SK-N-MC (cell line): ENCODE results near the gene LHX3.

ENCODE experiments used
- DNase-seq: peaks from one replicate; pipeline ENCODE4 v3.0.0-alpha.2; 2011; ENCODE audit warnings: low read depth, low spot score
- H3K27ac ChIP-seq: fragments of 200-600 bp; sonication (generic); 2 replicates; pipeline ENCODE4 v1.5.1; 2016; ENCODE audit warnings: mixed run types
- H3K36me3 ChIP-seq: fragments of 200-600 bp; sonication (generic); 2 replicates; pipeline ENCODE4 v1.6.1; 2017; ENCODE audit warnings: antibody characterized with exemption, low read length, mixed read lengths; ENCODE audit not compliant: insufficient read depth
- H3K4me3 ChIP-seq: fragments of 200-600 bp; sonication (generic); 2 replicates; pipeline ENCODE4 v1.5.1; 2016
- H3K9ac ChIP-seq: fragments of 200-600 bp; sonication (generic); 2 replicates; pipeline ENCODE4 v1.8.0; 2017; ENCODE audit warnings: mixed run types, mixed read lengths; ENCODE audit not compliant: insufficient read length
- H3K9me3 ChIP-seq: fragments of 200-600 bp; sonication (generic); 2 replicates; pipeline ENCODE4 v1.6.1; 2017; ENCODE audit warnings: low read depth, mild to moderate bottlenecking, antibody characterized with exemption, low read length, moderate library complexity, mixed read lengths
- EZH2 ChIP-seq: fragments of 200-600 bp; sonication (generic); IDR thresholded peaks from one replicate; pipeline ENCODE4 v1.6.1; 2017; ENCODE audit warnings: antibody characterized with exemption
- FOXP2 ChIP-seq: optimal IDR thresholded peaks from 2 replicates; pipeline ENCODE3; 2011; ENCODE audit warnings: mild to moderate bottlenecking, moderate library complexity; ENCODE audit not compliant: insufficient read depth; ENCODE audit errors: extremely low read length, control extremely low read depth
- POLR2AphosphoS5 ChIP-seq: IDR thresholded peaks from 2 replicates; pipeline ENCODE4 v1.6.1; 2012; ENCODE audit warnings: mild to moderate bottlenecking, low read depth, low read length, borderline replicate concordance

LHX3 gene

DNA sequence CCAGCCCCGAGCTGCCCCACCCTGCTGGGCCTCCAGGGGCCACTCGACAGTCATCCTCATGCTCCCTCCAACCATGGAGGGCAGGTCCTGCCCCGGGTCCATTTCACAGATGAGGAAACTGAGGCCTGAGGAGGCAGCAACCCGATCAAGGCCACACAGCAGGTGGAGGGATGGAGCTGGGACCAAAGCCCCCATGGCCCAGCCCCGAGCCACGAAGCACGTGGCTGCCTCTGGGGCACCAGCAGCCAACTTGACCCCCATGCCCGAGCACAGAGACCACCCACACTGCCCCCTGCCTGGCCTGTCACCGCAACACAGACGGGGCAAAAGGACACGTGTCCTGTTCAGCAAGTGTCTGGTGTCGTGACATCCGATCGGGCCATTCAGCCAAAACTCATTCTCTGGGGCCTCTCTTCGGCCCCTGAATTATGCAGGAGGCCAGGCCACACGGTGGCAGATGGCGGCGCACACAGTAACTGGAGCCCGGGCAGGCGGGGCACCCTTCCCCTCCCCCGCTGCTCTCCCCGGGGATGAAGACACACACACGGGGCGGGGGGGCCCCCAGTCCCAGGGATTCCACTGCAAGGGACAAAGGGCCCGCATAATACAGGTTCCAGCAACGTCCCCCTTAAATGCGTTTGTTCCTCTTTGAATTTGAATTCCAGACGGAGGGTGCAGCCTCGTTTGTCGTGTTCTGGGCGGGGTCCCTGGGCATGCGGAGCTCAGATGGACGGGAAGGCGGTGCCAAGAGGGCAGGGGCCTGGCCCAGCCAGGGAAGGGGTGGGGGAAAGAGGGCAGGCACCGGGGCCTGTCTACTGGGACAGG is 56.8 kb downstream of the LHX3 start:
- DNase-seq = no peak
- Histone ChIP-seq H3K9me3 (no peaks in the 10 kb centered on the region), H3K4me3 (no peak overlapping the region), H3K27ac (no peak overlapping the region), H3K36me3 (no peaks in the 10 kb centered on the region), H3K9ac (no peak overlapping the region)
- TF ChIP-seq EZH2 (no peak), FOXP2 (no peak), POLR2AphosphoS5 (no peak)

- H3K9me3 ChIP-seq = no peaks in the 10 kb centered on the region
- H3K27ac ChIP-seq = no peak overlapping the region
- H3K4me3 ChIP-seq = no peak overlapping the region
- TF ChIP-seq EZH2 (no peak), POLR2AphosphoS5 (no peak)
- DNase-seq = no peak
- H3K9ac ChIP-seq = no peak overlapping the region
- H3K36me3 ChIP-seq = no peaks in the 10 kb centered on the region
These were observed 57.7 kb downstream of the LHX3 start for GRCh38 chr9:136147038-136147889.
